ENCODE results near the gene ALLC. TPM values are rescaled to one million over a fixed set of nuclear protein-coding genes. Genes with fewer than 3 reads are reported as not detected.
A peak's percentile ranks its signal among the peaks of the same experiment; 100 is the strongest.
"Not testable (repeated sequence)": the region's sequence is repeated elsewhere in the genome, so short reads cannot be mapped to it uniquely, and the experiment has no call there.

Gene ALLC
- total and polyA plus RNA-seq, 7 experiments from 2014 or later: not detected

DNA sequence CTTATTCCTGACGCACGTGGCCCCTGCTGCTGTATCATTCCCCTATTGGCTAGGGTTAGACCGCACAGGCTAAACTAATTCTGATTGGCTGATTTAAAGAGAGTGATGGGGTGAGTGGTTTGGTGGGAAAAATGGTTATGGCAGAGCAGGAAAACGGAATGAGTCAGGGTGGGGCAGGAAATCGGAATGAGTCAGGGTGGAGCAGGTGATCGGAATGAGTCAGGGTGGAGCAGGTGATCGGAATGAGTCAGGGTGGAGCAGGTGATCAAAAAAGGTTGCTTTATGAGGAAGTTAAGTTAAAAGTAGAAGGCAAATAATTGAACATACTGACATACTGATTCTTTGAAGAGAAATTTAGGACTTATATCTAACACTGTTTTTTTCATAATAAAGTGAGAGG, 2.6 kb downstream of the ALLC start:
- POLR2A ChIA-PET; H3K36me3 Mint-ChIP-seq; H3K27me3 ChIP-seq (ENCODE audit: control insufficient read depth in 2 of 2, insufficient read depth in 2 of 2, low read length in 2 of 2); H3K4me1 ChIP-seq (ENCODE audit: control insufficient read depth in 2 of 2, insufficient read depth in 2 of 2, low read length in 2 of 2); H3K4me1 Mint-ChIP-seq; H3K27ac ChIP-seq (ENCODE audit: low read depth, low read length); H3K36me3 ChIP-seq (ENCODE audit: control insufficient read depth in 2 of 3, insufficient read depth in 3 of 3, low read length in 3 of 3); DNase-seq; H3K9me3 ChIP-seq (ENCODE audit: control insufficient read depth in 2 of 3, low read length in 3 of 3); H3K4me3 Mint-ChIP-seq; ATAC-seq; H3K4me3 ChIP-seq (ENCODE audit: low read length); H3K27me3 Mint-ChIP-seq; H3K9me3 Mint-ChIP-seq; H3K27ac Mint-ChIP-seq; CTCF ChIA-PET; intact Hi-C loops (cut with micrococcal nuclease): not testable (repeated sequence)

DNA sequence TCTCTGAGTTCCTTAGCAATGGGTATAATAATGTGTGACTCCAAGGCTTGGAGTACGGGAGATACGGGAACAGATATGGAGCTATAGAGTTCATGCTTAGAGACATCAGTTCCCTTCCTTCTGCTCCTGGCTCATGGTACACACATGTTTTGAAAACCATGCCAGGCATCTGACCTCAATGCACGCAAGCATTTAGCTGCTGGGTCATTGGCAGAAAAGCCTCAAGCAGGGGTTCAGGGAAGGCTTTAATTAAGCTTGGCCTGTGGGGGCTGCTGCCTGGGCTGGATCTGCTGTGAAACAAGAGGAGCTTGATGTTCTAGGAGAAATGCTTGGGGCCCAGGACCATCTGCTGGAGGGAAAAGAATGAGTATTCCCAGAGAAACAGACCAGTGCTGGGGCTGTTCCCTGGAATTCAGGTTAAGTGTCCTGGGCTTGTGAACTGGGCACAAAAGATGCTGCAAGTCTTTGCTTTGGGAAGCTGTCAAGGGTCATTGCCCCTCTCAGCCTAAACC, 3.2 kb downstream of the ALLC start:
- CTCF ChIA-PET: no interaction called here
- Mint-ChIP-seq H3K4me3 (no peak overlapping the region), H3K27me3 (no peaks in the 10 kb centered on the region), H3K4me1 (peaks cover 0 to 9% (median 0%) of the 10 kb centered on the region in 7 donors), H3K27ac (no peak overlapping the region), H3K36me3 (no peaks in the 10 kb centered on the region), H3K9me3 (peaks cover 0 to 1% (median 0%) of the 10 kb centered on the region in 11 donors)
- no peak for ATAC-seq
- Histone ChIP-seq H3K27me3 (ENCODE audit: control insufficient read depth in 2 of 2, insufficient read depth in 2 of 2, low read length in 2 of 2) (no peaks in the 10 kb centered on the region), H3K27ac (ENCODE audit: low read depth, low read length) (no peak overlapping the region), H3K4me3 (ENCODE audit: low read length) (no peak overlapping the region), H3K4me1 (ENCODE audit: control insufficient read depth in 2 of 2, insufficient read depth in 2 of 2, low read length in 2 of 2) (no peaks in the 10 kb centered on the region), H3K9me3 (ENCODE audit: control insufficient read depth in 2 of 3, low read length in 3 of 3) (no peaks in the 10 kb centered on the region), H3K36me3 (ENCODE audit: control insufficient read depth in 2 of 3, insufficient read depth in 3 of 3, low read length in 3 of 3) (no peaks in the 10 kb centered on the region)
- POLR2A ChIA-PET: no interaction called here
- intact Hi-C loops (cut with micrococcal nuclease): no loop called here
- DNase-seq: no peak

DNA sequence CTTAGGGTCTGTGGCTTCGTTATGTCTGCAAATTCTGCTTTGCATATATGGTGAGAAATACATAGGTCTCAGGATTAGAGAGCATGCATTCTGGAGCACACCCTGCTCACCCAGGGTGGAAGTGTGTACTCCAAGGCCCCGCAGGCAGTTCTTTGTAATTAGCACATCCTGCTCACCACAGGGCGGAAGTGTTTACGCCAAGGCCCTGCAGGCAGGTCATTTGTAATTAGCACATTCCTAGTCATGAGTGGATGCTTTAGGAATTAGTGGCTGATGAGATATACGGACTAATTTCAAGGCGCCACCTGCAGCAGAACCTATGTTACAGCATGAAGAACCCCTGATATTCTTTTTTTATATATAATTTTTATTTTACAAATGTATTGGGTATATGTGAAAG, 4.2 kb downstream of the ALLC start:
- no peaks in the 10 kb centered on the region for H3K27me3 ChIP-seq (ENCODE audit: control insufficient read depth in 2 of 2, insufficient read depth in 2 of 2, low read length in 2 of 2)
- H3K9me3 ChIP-seq (ENCODE audit: control insufficient read depth in 2 of 3, low read length in 3 of 3): no peaks in the 10 kb centered on the region
- POLR2A ChIA-PET: no interaction called here
- no peaks in the 10 kb centered on the region for H3K4me1 ChIP-seq (ENCODE audit: control insufficient read depth in 2 of 2, insufficient read depth in 2 of 2, low read length in 2 of 2)
- H3K4me3 ChIP-seq (ENCODE audit: low read length): no peak overlapping the region
- H3K27me3 Mint-ChIP-seq: no peaks in the 10 kb centered on the region
- H3K4me1 Mint-ChIP-seq: peaks cover 0 to 9% (median 0%) of the 10 kb centered on the region in 7 donors
- H3K4me3 Mint-ChIP-seq: no peak overlapping the region
- no peak overlapping the region for H3K27ac Mint-ChIP-seq
- CTCF ChIA-PET: no interaction called here
- peaks cover 0 to 1% (median 0%) of the 10 kb centered on the region in 11 donors for H3K9me3 Mint-ChIP-seq
- intact Hi-C loops (cut with micrococcal nuclease): no loop called here
- no peak for ATAC-seq
- no peak for DNase-seq
- H3K36me3 ChIP-seq (ENCODE audit: control insufficient read depth in 2 of 3, insufficient read depth in 3 of 3, low read length in 3 of 3): no peaks in the 10 kb centered on the region
- H3K27ac ChIP-seq (ENCODE audit: low read depth, low read length): no peak overlapping the region
- H3K36me3 Mint-ChIP-seq: no peaks in the 10 kb centered on the region

DNA sequence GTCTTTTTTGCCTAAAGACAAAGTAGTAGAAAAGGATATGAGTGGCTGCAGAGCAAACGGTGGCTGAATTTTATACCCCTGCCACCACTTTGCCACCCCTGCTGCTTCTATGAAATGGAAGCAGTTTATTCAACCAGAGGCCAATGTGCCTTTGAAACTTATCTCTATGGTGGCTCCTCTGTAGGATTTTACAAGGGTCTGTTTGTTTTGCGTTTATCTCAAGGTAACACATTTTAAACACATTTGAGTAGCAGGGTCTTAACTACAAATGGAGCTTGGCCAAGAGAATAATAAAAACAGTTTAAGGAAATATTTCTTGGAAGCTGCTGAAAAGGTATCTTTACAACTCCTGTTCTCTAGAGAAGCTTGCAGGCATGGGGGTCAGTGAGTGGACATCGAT, 6.1 kb downstream of the ALLC start:
- H3K9me3 ChIP-seq (ENCODE audit: control insufficient read depth in 2 of 3, low read length in 3 of 3): no peaks in the 10 kb centered on the region
- H3K36me3 Mint-ChIP-seq: no peaks in the 10 kb centered on the region
- peaks cover 0 to 1% (median 0%) of the 10 kb centered on the region in 11 donors for H3K9me3 Mint-ChIP-seq
- H3K27me3 Mint-ChIP-seq: peaks cover 0 to 5% (median under 1%) of the 10 kb centered on the region in 5 donors
- H3K27ac ChIP-seq (ENCODE audit: low read depth, low read length): no peak overlapping the region
- ATAC-seq (no peak), DNase-seq (no peak)
- H3K4me1 ChIP-seq (ENCODE audit: control insufficient read depth in 2 of 2, insufficient read depth in 2 of 2, low read length in 2 of 2): no peaks in the 10 kb centered on the region
- H3K36me3 ChIP-seq (ENCODE audit: control insufficient read depth in 2 of 3, insufficient read depth in 3 of 3, low read length in 3 of 3): no peaks in the 10 kb centered on the region
- intact Hi-C loops (cut with micrococcal nuclease): no loop called here
- no peak overlapping the region for H3K4me3 Mint-ChIP-seq
- ChIA-PET CTCF (no interaction called here), POLR2A (no interaction called here)
- H3K4me3 ChIP-seq (ENCODE audit: low read length): no peak overlapping the region
- H3K27ac Mint-ChIP-seq: no peak overlapping the region
- peaks cover 0 to 9% (median 0%) of the 10 kb centered on the region in 7 donors for H3K4me1 Mint-ChIP-seq
- no peaks in the 10 kb centered on the region for H3K27me3 ChIP-seq (ENCODE audit: control insufficient read depth in 2 of 2, insufficient read depth in 2 of 2, low read length in 2 of 2)

DNA sequence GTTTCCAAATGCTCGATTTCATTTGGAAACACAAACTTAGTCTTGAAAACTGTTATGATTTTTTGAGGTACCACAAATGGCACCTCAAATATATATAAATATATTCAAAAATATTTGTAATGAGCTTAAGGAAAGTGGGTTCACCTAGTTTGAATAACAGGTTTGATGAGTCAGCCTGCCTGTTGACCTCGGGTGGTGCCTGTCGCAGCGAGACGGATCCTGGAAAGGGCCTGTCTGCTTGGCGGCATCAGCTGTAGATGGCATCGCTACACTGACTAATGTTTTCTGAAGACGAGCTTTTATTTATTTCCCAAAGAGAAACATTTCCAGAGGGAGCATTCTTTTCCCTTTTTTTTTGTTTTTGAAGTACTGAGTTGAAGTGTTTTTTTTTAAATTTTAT, 6.9 kb downstream of the ALLC start:
- no peaks in the 10 kb centered on the region for H3K36me3 ChIP-seq (ENCODE audit: control insufficient read depth in 2 of 3, insufficient read depth in 3 of 3, low read length in 3 of 3)
- DNase-seq (no peak), ATAC-seq (no peak)
- H3K27me3 Mint-ChIP-seq: peaks cover 0 to 8% (median 5%) of the 10 kb centered on the region in 5 donors
- H3K4me1 Mint-ChIP-seq: peaks cover 0 to 5% (median 0%) of the 10 kb centered on the region in 7 donors
- no peaks in the 10 kb centered on the region for H3K9me3 ChIP-seq (ENCODE audit: control insufficient read depth in 2 of 3, low read length in 3 of 3)
- H3K4me1 ChIP-seq (ENCODE audit: control insufficient read depth in 2 of 2, insufficient read depth in 2 of 2, low read length in 2 of 2): no peaks in the 10 kb centered on the region
- H3K27ac ChIP-seq (ENCODE audit: low read depth, low read length): no peak overlapping the region
- ChIA-PET CTCF (interaction anchor here (0.7 kb wide), 1 partner anchor 1545 kb away, joined by 4 read pairs; no protein-coding TSS in a partner anchor), POLR2A (no interaction called here)
- H3K9me3 Mint-ChIP-seq: peaks cover 0 to 1% (median 0%) of the 10 kb centered on the region in 11 donors
- no peaks in the 10 kb centered on the region for H3K27me3 ChIP-seq (ENCODE audit: control insufficient read depth in 2 of 2, insufficient read depth in 2 of 2, low read length in 2 of 2)
- no peaks in the 10 kb centered on the region for H3K36me3 Mint-ChIP-seq
- H3K4me3 ChIP-seq (ENCODE audit: low read length): no peak overlapping the region
- H3K4me3 Mint-ChIP-seq: no peak overlapping the region
- intact Hi-C loops (cut with micrococcal nuclease): no loop called here
- no peak overlapping the region for H3K27ac Mint-ChIP-seq

DNA sequence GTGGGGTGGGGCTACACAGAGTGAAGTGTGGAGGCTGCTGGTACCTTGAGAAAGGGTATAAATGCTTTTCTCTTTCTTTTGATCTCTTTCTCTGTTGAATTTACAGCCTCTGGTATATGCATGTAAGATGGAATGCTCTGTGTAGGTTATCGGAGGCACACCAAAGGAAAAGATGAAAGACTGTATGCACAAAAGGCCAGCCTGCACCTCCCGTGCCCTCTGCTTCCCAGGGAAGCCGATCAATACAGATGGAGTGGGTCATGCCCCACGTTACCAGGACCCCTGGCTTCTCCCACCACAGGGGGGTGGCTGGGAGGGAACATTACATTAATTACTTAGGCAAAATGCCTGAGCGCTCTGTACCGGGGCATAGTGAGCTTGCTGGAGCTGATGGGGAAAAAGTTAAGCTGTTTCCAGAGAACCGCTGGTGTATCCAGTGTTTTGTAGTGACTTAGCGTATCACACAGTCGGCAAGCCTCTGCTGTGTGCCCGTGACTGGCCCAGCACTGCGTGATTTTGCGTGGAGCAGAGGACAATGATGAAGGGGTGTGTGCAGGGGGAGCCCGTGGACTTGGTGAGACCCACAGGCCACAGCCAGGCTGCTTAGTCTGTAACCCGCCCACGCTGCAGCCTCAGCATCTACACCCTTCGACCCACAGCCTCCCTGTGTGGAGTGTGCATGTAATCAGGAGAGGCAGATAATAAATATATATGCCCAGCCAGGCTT, 8.0 kb downstream of the ALLC start:
- Mint-ChIP-seq H3K4me1 (no peaks in the 10 kb centered on the region), H3K36me3 (no peaks in the 10 kb centered on the region), H3K27me3 (peaks cover 0 to 9% (median 5%) of the 10 kb centered on the region in 5 donors), H3K27ac (no peak overlapping the region), H3K4me3 (no peak overlapping the region), H3K9me3 (peaks cover 0 to 1% (median 0%) of the 10 kb centered on the region in 11 donors)
- Histone ChIP-seq H3K27me3 (ENCODE audit: control insufficient read depth in 2 of 2, insufficient read depth in 2 of 2, low read length in 2 of 2) (no peaks in the 10 kb centered on the region), H3K36me3 (ENCODE audit: control insufficient read depth in 2 of 3, insufficient read depth in 3 of 3, low read length in 3 of 3) (no peaks in the 10 kb centered on the region), H3K4me1 (ENCODE audit: control insufficient read depth in 2 of 2, insufficient read depth in 2 of 2, low read length in 2 of 2) (no peaks in the 10 kb centered on the region), H3K9me3 (ENCODE audit: control insufficient read depth in 2 of 3, low read length in 3 of 3) (no peaks in the 10 kb centered on the region), H3K27ac (ENCODE audit: low read depth, low read length) (no peak overlapping the region), H3K4me3 (ENCODE audit: low read length) (no peak overlapping the region)
- CTCF ChIA-PET: no interaction called here
- DNase-seq: peak in 1 of 9 donors; percentile 7
- no peak for ATAC-seq
- POLR2A ChIA-PET: no interaction called here
- intact Hi-C loops (cut with micrococcal nuclease): no loop called here

DNA sequence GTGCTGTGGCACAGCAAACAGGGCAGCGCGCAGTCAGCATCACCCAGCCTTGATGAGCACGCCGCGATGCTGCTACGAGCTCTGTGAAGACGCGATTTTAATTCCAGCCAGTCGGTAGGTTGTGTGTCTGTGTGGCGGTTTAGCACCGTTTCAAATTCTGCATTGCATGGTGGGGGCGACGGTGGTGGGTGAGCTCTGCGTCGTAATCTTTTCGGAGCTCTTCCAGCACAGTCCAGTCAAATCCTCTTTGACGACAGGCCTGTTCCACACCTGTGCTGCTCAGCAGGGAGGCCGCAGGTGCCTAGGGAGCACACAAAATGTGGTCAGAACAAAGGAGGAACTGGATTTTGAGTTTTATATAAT, 8.6 kb downstream of the ALLC start:
- intact Hi-C loops (cut with micrococcal nuclease): no loop called here
- H3K4me1 Mint-ChIP-seq: no peaks in the 10 kb centered on the region
- peaks cover 0 to 9% (median 5%) of the 10 kb centered on the region in 5 donors for H3K27me3 Mint-ChIP-seq
- no peak overlapping the region for H3K4me3 ChIP-seq (ENCODE audit: low read length)
- H3K27ac Mint-ChIP-seq: no peak overlapping the region
- peaks cover 0 to 1% (median 0%) of the 10 kb centered on the region in 11 donors for H3K9me3 Mint-ChIP-seq
- no peaks in the 10 kb centered on the region for H3K9me3 ChIP-seq (ENCODE audit: control insufficient read depth in 2 of 3, low read length in 3 of 3)
- no peaks in the 10 kb centered on the region for H3K27me3 ChIP-seq (ENCODE audit: control insufficient read depth in 2 of 2, insufficient read depth in 2 of 2, low read length in 2 of 2)
- DNase-seq (peak in 1 of 9 donors; percentile 9), ATAC-seq (no peak)
- ChIA-PET CTCF (no interaction called here), POLR2A (no interaction called here)
- no peak overlapping the region for H3K4me3 Mint-ChIP-seq
- no peaks in the 10 kb centered on the region for H3K36me3 Mint-ChIP-seq
- no peak overlapping the region for H3K27ac ChIP-seq (ENCODE audit: low read depth, low read length)
- H3K4me1 ChIP-seq (ENCODE audit: control insufficient read depth in 2 of 2, insufficient read depth in 2 of 2, low read length in 2 of 2): no peaks in the 10 kb centered on the region
- no peaks in the 10 kb centered on the region for H3K36me3 ChIP-seq (ENCODE audit: control insufficient read depth in 2 of 3, insufficient read depth in 3 of 3, low read length in 3 of 3)

All from naive thymus-derived CD4-positive, alpha-beta T cell (primary cell).